ENCODE measurements around the gene CNNM2. TPM values are rescaled to one million over a fixed set of nuclear protein-coding genes. Genes with fewer than 3 reads are reported as not detected.
"Not testable (repeated sequence)": the region's sequence is repeated elsewhere in the genome, so short reads cannot be mapped to it uniquely, and the experiment has no call there.

Gene CNNM2
- total RNA-seq, 2 donors from 2014 or later, result 3.7 to 3.9 TPM

DNA sequence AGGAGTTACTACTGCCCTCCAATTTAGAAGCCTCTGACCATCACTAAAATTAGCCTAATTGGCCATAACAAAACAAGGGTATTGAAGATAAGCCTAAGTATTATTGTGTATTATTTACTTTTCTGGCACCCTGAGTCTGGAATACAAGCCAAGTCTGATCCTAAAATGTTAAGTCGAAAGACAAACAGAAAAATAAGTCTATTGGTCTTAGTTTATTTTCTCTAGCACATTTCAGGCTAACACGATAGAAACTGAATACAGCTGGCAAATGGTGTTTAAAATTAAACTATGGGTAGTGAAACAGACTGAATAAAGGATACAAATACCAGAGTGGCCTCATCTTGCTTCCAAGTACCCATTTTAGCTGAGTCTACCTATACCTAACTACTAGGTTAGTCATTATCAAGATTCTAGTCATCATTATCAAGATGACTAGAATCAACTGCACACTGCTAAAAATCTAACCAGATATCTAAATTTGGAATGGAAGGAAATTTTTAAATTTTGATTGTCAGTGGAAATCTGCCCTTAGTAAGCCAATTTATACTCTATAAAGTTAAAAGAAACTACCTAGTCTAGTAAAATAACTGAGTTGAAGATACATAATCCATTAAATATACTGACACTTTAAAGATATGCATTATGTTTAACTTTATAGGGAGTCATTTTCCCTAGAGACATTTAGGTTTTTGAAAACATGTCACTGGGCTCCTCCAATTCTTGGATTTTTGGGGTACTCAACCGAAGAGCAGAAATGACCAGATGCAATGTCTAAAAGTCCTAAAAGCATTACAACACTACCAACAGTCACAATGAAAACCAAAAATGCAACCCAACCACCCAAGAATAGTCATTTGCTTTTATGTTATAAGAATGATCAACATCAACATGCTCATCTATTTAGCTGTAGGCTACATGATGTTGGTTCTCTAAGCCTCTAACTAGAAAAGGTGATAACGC lies 194.1 kb downstream of the CNNM2 start:
- ATAC-seq (no peak), DNase-seq (no peak)
- intact Hi-C loops (cut with DNase I), result loop anchor here in 1 of 2 donors (5.0 kb wide), 1 partner anchor 130 kb away; no protein-coding TSS in a partner anchor

DNA sequence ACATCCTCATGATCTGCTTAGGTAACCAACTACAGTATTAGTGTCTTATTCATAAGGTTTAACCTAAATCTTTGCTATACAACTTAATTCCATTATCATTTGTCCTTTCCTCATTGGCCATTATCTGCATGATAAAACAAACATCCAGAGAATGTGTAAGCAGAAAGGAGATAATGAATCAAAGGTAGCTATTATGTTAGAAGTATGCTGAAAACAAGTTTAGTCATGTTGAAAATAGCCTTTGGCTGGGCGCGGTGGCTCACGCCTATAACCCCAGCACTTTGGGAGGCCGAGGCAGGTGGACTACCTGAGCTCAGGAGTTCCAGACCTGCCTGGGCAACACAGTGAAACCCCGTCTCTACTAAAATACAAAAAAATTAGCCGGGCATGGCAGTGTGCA lies 196.8 kb downstream of the CNNM2 start:
- ATAC-seq, result no peak
- no peak for DNase-seq
- intact Hi-C loops (cut with DNase I), result loop anchor here in 1 of 2 donors (5.0 kb wide), 1 partner anchor 127 kb away; no protein-coding TSS in a partner anchor

DNA sequence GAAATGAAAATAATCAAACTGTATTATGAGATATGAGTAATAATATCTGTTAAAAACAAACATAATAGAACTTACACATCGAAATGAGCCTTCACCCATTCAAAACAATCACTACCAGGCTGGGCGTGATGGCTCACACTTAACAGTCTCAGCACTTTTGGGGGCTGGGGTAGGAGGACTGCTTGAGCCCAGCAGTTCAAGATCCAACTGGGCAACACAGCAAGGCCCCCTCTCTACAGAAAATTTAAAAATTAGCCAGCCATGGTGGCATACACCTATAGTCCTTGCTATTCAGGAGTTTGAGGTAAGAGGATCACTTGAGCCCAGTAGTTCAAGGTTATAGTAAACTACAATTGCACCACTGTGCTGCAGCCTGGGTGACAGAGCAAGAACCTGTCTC lies 199.2 kb downstream of the CNNM2 start:
- no peak for DNase-seq
- intact Hi-C loops (cut with DNase I), result no loop called here

DNA sequence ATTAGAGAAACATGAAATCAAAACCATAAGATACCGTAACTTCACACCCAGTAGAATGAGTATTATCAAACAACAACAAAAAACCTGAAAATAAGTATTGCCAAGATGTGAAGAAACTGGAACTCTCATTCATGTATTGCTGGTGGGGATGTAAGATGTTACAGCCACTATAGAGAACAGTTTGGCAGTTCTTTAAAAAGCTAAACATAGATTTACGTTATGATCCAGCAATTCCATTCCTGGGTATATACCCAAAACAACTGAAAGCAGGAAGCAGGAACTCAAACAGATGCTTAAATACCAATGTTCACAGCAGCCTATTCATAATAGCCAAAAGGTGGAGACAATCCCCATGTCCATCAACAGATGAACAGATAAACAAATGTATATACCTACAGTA lies 202.5 kb downstream of the CNNM2 start:
- intact Hi-C loops (cut with DNase I), result no loop called here
- DNase-seq (no peak), ATAC-seq (no peak)

More for the DNA sequence above, 199.2 kb downstream of the CNNM2 start:
- ATAC-seq, result no peak

GRCh38 chr10:103120977-103121735 lies 203.1 kb downstream of the CNNM2 start:
- DNase-seq, result no peak
- intact Hi-C loops (cut with DNase I), result no loop called here
- peak in 1 of 2 donors; percentile 69 for ATAC-seq

DNA sequence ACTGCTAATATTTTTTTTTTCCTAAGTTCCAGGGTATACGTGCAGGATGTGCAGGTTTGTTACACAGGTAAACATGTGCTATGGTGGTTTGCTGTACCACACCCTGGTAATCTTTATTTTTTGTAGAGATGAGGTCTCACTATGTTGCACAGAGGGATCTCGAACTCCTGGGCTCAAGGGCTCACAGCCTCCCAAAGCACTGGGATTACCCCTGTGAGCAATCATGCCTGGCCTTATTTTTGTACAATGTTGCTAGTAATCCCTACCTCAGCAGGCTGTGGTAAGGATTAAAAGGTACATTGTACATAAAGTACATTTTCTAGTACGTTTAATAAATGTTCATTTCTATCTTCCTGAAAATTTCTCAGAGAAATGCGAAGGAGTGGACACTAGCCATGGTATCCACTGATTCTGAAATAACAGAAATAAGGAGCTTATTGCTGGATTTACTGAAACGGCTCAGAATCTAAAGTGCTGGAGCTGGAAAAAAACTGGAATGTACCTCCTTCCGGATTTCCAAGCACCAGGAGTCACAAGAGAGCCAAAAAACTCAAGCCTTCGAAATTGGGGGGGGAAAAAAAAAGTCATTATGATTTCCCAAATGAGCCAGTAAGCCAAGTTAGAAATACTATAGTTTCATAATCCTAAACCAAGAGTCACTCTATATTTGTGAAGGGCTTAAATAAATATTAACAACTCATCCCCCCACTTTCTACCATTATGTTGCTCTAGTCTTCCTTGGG lies 205.4 kb downstream of the CNNM2 start:
- DNase-seq (no peak), ATAC-seq (peak in 1 of 2 donors; percentile 55)
- intact Hi-C loops (cut with DNase I), result no loop called here

DNA sequence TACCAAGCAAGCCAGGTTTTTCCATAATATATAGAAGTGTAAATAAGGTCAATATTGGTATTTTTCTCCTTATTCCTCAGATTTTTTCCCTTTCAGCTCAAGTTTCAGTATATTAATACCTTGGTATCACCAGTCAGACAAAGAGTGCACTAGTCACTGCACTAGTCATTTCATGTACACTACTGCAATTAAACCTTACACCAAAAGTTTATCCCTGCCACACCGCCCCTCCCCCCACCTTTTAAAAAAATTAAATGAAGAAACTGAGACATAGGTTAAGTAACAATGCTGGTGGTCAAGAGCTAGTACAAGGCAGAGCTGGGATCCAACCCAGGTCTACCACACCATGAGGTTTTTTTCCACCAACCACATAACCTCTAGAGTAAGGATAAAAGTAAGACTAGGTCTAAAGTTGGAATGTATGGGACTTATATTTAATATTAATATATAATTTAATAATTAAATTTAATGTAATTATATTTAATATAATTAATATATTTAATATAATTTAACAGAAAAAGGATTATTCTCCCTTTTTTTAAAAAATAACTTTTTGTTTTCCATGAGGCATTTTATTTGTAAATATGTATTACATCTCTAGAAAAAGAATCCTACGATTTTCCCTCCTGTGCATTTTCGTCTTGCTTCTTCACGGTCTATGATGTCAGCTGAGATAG lies 206.5 kb downstream of the CNNM2 start:
- no peak for ATAC-seq
- no peak for DNase-seq
- intact Hi-C loops (cut with DNase I), result no loop called here

DNA sequence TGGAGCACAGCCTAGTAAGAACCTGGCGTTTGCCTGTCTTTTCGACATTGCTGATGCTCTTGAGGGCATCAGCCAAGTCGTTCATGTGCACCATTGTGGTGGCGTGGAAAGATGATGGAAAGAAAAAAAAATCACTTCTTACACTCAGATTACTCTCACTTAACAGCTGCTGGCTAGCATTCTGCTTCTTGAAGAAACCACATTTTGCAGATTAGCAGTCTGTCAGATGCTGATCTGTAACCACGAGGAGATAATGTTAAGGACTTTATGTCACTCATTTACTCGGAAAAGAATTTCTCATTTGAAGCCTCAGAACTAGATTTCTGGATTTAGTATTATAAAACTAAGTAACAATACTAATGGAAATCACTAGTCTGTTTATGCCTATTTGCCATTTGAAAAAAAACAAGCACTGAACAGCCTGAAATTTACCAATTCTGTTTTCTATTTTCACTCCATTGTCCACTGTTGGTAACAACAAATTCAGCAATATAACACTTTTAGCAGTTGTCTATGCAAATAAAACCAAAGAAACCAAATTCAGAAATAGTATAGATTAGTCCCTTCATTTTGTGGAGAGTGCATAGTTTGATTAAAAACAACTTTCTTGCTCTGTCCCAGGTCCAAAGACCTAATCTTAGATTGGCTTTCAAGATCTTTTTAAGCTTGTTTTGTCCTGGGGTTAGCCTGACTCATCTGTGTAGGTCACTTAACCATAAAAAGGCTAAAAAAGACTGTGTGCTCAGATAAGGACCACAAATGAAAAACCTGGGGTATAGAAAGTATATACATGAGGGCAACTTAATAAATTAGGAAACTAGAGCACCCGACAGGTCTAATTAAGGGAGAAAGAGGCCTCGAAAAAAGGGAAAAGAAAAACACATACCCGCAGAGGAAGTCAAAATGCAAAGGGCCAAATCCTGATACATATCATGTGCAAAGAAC lies 207.5 kb downstream of the CNNM2 start:
- ATAC-seq, result no peak
- intact Hi-C loops (cut with DNase I), result no loop called here
- DNase-seq, result no peak

- no peak for ATAC-seq
- DNase-seq, result no peak
- intact Hi-C loops (cut with DNase I), result no loop called here
These were observed 209.1 kb downstream of the CNNM2 start for GRCh38 chr10:103127241-103127640.

GRCh38 chr10:103130180-103130579 lies 212.1 kb downstream of the CNNM2 start:
- ATAC-seq; DNase-seq; intact Hi-C loops (cut with DNase I): not testable (repeated sequence)

GRCh38 chr10:103130910-103131309 lies 212.8 kb downstream of the CNNM2 start:
- ATAC-seq (no peak), DNase-seq (no peak)
- intact Hi-C loops (cut with DNase I), result no loop called here

- DNase-seq; intact Hi-C loops (cut with DNase I); ATAC-seq: not testable (repeated sequence)
These were observed 217.1 kb downstream of the CNNM2 start for GRCh38 chr10:103135168-103135567.

- intact Hi-C loops (cut with DNase I), result no loop called here
- DNase-seq, result no peak
- ATAC-seq, result no peak
These were observed 221.7 kb downstream of the CNNM2 start for GRCh38 chr10:103139803-103140202.

Other genes starting within 250 kb of the CNNM2 start
- 10 to 100 TPM; 12.0 to 12.4 TPM for gene ARL3, start 203.9 kb upstream of the CNNM2 start, total RNA-seq
- 1 to 10 TPM; 3.2 to 4.0 TPM for gene SFXN2, start 203.7 kb upstream of the CNNM2 start, total RNA-seq
- 10 to 100 TPM; 30.6 to 41.1 TPM for gene WBP1L, start 174.3 kb upstream of the CNNM2 start, total RNA-seq
- gene CYP17A1, start 80.9 kb upstream of the CNNM2 start, total RNA-seq, result not detected
- gene BORCS7, start 64.0 kb upstream of the CNNM2 start, total RNA-seq, result 10 to 100 TPM; 12.0 to 19.8 TPM
- gene AS3MT, start 48.8 kb upstream of the CNNM2 start, total RNA-seq, result 10 to 100 TPM in 1 of 2 donors, 1 to 10 TPM in 1; 8.7 to 12.2 TPM